GM12878 (cell line): ENCODE measurements around the gene SEPTIN1. TPM values are rescaled to one million over a fixed set of nuclear protein-coding genes. Genes with fewer than 3 reads are reported as not detected.

Experiments
- ATAC-seq: fragments of 200-7000 bp; cut with Tn5 transposase; 3 replicates; pipeline ENCODE4 v1.9.1; 2020; ENCODE audit warnings: mild to moderate bottlenecking, moderate library complexity
- BruUV-seq: library from RNA; stranded (reverse); fragments of 400-500 nt; replicated peaks from 2 replicates; lab custom pipeline; 2021; lab: Mats Ljungman, UMichigan
- CTCF ChIA-PET: fragments of 300-600 bp; sonication (Branson Sonifier 250); formaldehyde crosslinking; extraction: SDS; loops from one replicate; lab custom pipeline; 2021; ENCODE audit warnings: inconsistent platforms; lab: Yijun Ruan, JAX
- POLR2A ChIA-PET: fragments of 350-600 bp; formaldehyde crosslinking; extraction: SDS; loops from one replicate; lab custom pipeline; 2021; ENCODE audit warnings: inconsistent platforms; lab: Charles Lee
- RAD21 ChIA-PET: fragments of 300-600 bp; sonication (Branson Sonifier 250); formaldehyde crosslinking; loops from one replicate; lab custom pipeline; 2023; ENCODE audit warnings: antibody characterized with exemption; ENCODE audit not compliant: unreplicated experiment; lab: Charles Lee
- SMC1A ChIA-PET: fragments of 300-600 bp; sonication (Branson Sonifier 250); formaldehyde crosslinking; loops from one replicate; lab custom pipeline; 2023; ENCODE audit not compliant: unreplicated experiment, uncharacterized antibody; lab: Charles Lee
- DNase-seq: peaks from one replicate; pipeline ENCODE4 v3.0.0-alpha.2; 2011; ENCODE audit warnings: low read depth, low spot score
- FAIRE-seq: peaks from 3 replicates; lab custom pipeline; 2011; peaks lifted over from hg19 to GRCh38; lab: Jason Lieb, UNC
- H2AFZ ChIP-seq: 2 replicates; pipeline ENCODE4 v1.6.0; 2011; ENCODE audit warnings: low read depth, low read length, control low read depth; ENCODE audit not compliant: control insufficient read depth
- H3K27ac ChIP-seq: 2 replicates; pipeline ENCODE4 v1.5.1; 2011; ENCODE audit warnings: control low read depth; ENCODE audit not compliant: control insufficient read depth, insufficient read depth
- H3K27me3 ChIP-seq, 2 experiments: replicated peaks in 1 of 2; 2 replicates each; pipeline versions ENCODE4 v1.6.0 to v1.6.1; 2011; ENCODE audit warnings: low read length in 1 of 2; ENCODE audit not compliant: control insufficient read depth in 2 of 2, insufficient read depth in 2 of 2
- H3K36me3 ChIP-seq, 2 experiments: 2 replicates each; pipeline ENCODE4 v1.5.1; 2011; ENCODE audit warnings: low read length in 1 of 2; ENCODE audit not compliant: control insufficient read depth in 2 of 2, insufficient read depth in 2 of 2
- H3K4me1 ChIP-seq: 2 replicates; pipeline ENCODE4 v1.6.1; 2011; ENCODE audit warnings: mild to moderate bottlenecking, low read length, moderate library complexity, mixed read lengths; ENCODE audit not compliant: control insufficient read depth, insufficient read depth
- H3K4me2 ChIP-seq: 2 replicates; pipeline ENCODE4 v1.6.0; 2011; ENCODE audit warnings: control low read depth; ENCODE audit not compliant: control insufficient read depth, insufficient read depth
- H3K4me3 ChIP-seq: fragments of 200-600 bp; sonication (generic); 2 replicates; pipeline ENCODE4 v1.5.1; 2016
- H3K79me2 ChIP-seq: 2 replicates; pipeline ENCODE4 v1.6.0; 2011; ENCODE audit warnings: low read length; ENCODE audit not compliant: control insufficient read depth, insufficient read depth
- H3K9ac ChIP-seq: 2 replicates; pipeline ENCODE4 v1.8.0; 2011; ENCODE audit warnings: low read length, control low read depth, mixed read lengths; ENCODE audit not compliant: control insufficient read depth, insufficient read depth
- H3K9me3 ChIP-seq: replicated peaks from 3 replicates; pipeline ENCODE4 v1.5.1; 2011; ENCODE audit warnings: mild to moderate bottlenecking, low read length; ENCODE audit not compliant: control insufficient read depth, insufficient read depth
- H4K20me1 ChIP-seq: 2 replicates; pipeline ENCODE4 v1.6.0; 2011; ENCODE audit not compliant: control insufficient read depth, insufficient read depth
- ATF2 ChIP-seq: IDR thresholded peaks from 2 replicates; pipeline ENCODE4 v1.6.1; 2012; ENCODE audit warnings: low read length, inconsistent platforms
- DPF2 ChIP-seq: fragments of 450-650 bp; IDR thresholded peaks from 2 replicates; pipeline ENCODE4 v1.6.1; 2017; ENCODE audit warnings: mild to moderate bottlenecking
- EGR1 ChIP-seq, 2 experiments: IDR thresholded peaks; 1 replicate in 1 of 2; 2 replicates in 1 of 2; pipeline ENCODE4 v1.6.1; 2011 to 2012; ENCODE audit warnings: low read depth in 2 of 2, low read length in 2 of 2, borderline replicate concordance in 1 of 2, mild to moderate bottlenecking in 1 of 2, moderate library complexity in 1 of 2
- EP300 ChIP-seq, 2 experiments: fragments of 150-350 bp in 1 of 2; IDR thresholded peaks; 2 replicates each; pipeline ENCODE4 v1.6.1; 2011 to 2012; ENCODE audit warnings: low read depth in 2 of 2, low read length in 2 of 2, borderline replicate concordance in 1 of 2, improper control_type of control experiment in 1 of 2, inconsistent platforms in 1 of 2; ENCODE audit not compliant: control insufficient read depth in 1 of 2
- HDGF ChIP-seq: fragments of 450-650 bp; IDR thresholded peaks from 2 replicates; pipeline ENCODE4 v1.6.1; 2016; ENCODE audit warnings: antibody characterized with exemption
- IKZF1 ChIP-seq: fragments of 450-650 bp; conservative IDR thresholded peaks from 2 replicates; pipeline ENCODE4 v1.6.1; 2017; ENCODE audit warnings: antibody characterized with exemption, mild to moderate bottlenecking
- IKZF2 ChIP-seq, 2 experiments: fragments of 450-650 bp; IDR thresholded peaks; 2 replicates each; pipeline ENCODE4 v1.6.1; 2017; ENCODE audit warnings: mild to moderate bottlenecking in 2 of 2, moderate library complexity in 2 of 2
- MTA3 ChIP-seq: IDR thresholded peaks from 2 replicates; pipeline ENCODE4 v1.6.1; 2012; ENCODE audit warnings: low read length, inconsistent platforms, borderline replicate concordance
- PAX5 ChIP-seq: IDR thresholded peaks from 2 replicates; pipeline ENCODE4 v1.6.1; 2011; ENCODE audit warnings: low read depth, low read length, borderline replicate concordance
- POU2F2 ChIP-seq: IDR thresholded peaks from 3 replicates; pipeline ENCODE4 v1.6.1; 2011; ENCODE audit warnings: low read depth, mild to moderate bottlenecking, low read length, borderline replicate concordance
- SPI1 ChIP-seq: IDR thresholded peaks from 2 replicates; pipeline ENCODE4 v1.6.1; 2011; ENCODE audit warnings: low read depth, mild to moderate bottlenecking, low read length, moderate library complexity, borderline replicate concordance; ENCODE audit not compliant: insufficient read depth
- WGBS: methylation state at CpG from one replicate; pipeline ENCODE4 v1.1.6; 2016; ENCODE audit warnings: low lambda C conversion rate; ENCODE audit not compliant: insufficient replicate concordance, insufficient coverage; ENCODE audit errors: missing lambda C conversion rate; 5-methylcytosine and 5-hydroxymethylcytosine counted together
- in situ Hi-C: fragments of 300-500 bp; cut with MboI; formaldehyde crosslinking; loops from 9 replicates; pipeline ENCODE4 v1.14.3; 2018; ENCODE audit warnings: mixed read lengths
- intact Hi-C: fragments of 100-400 bp; cut with micrococcal nuclease; formaldehyde crosslinking; loops from one replicate; pipeline ENCODE4 v1.14.2; 2022; ENCODE audit not compliant: unreplicated experiment
- polyA plus RNA-seq, 11 experiments: library from polyadenylated mRNA; depleted of rRNA in 4 of 11; unstranded in 6 of 11; stranded (reverse) in 5 of 11; fragments of >200 nt; fragmentation: Nextera tagmentation in 4 of 11; fragmentation: Illumina TruSeq in 1 of 11; extraction: Ambion mirVana in 4 of 11; extraction: Trizol in 1 of 11; gene quantifications; 1 replicate in 1 of 11; 2 replicates in 10 of 11; pipeline versions ENCODE4 v1.2.1 to v1.2.3, GENCODE V29; 2011 to 2016; ENCODE audit warnings: inconsistent platforms in 2 of 11, missing spikeins in 2 of 11, low read depth in 1 of 11
- total RNA-seq, 4 experiments: library from RNA; depleted of rRNA in 3 of 4; stranded (reverse); fragments of >200 nt in 3 of 4; fragmentation: Illumina TruSeq in 1 of 4; extraction: Trizol in 1 of 4; gene quantifications; 2 replicates each; pipeline versions ENCODE4 v1.2.1 to v1.2.3, GENCODE V29; 2013 to 2021
- TF ChIP-seq, protein P1 (sequence below): fragments of 450-650 bp; IDR thresholded peaks from 2 replicates; pipeline ENCODE4 v1.6.1; 2016; ENCODE audit warnings: mild to moderate bottlenecking

SEPTIN1 gene
- total and polyA plus RNA-seq, 10 of the 15 experiments (the other 5 are each of a cell fraction or from before 2014, with no cell fraction given), result 2.8 to 153 (median 94.1) TPM

- H3K36me3 ChIP-seq, result peaks cover 0 to 4% of the 10 kb centered on the region in 2 experiments; a peak in 2 of 4 replicates
- TF ChIP-seq IKZF2 (IDR thresholded peaks at IDR 0.05) (peak in 1 of 2 experiments; percentile 19; a peak in 1 of 4 replicates), DPF2 (no peak), HDGF (0 out of 2 replicates have a peak, but pooled peaks have one; percentile 49), EP300 (IDR thresholded peaks at IDR 0.05; ENCODE audit: borderline replicate concordance in 1 of 2, control insufficient read depth in 1 of 2, low read depth in 2 of 2, low read length in 2 of 2) (no peak), ATF2 (no peak), MTA3 (peak; percentile 46; the same call in 1 of the 2 replicates), EGR1 (IDR thresholded peaks at IDR 0.05; ENCODE audit: borderline replicate concordance in 1 of 2, low read depth in 2 of 2, low read length in 2 of 2) (peak in 1 of 2 experiments; percentile 93; a peak in 2 of 3 replicates), POU2F2 (0 out of 3 replicates have a peak, but pooled peaks have one; percentile 12), IKZF1 (peak; percentile 30; the same call in 1 of the 2 replicates), SPI1 (no peak), PAX5 (peak; percentile 72)
- TF ChIP-seq, protein P1, sequence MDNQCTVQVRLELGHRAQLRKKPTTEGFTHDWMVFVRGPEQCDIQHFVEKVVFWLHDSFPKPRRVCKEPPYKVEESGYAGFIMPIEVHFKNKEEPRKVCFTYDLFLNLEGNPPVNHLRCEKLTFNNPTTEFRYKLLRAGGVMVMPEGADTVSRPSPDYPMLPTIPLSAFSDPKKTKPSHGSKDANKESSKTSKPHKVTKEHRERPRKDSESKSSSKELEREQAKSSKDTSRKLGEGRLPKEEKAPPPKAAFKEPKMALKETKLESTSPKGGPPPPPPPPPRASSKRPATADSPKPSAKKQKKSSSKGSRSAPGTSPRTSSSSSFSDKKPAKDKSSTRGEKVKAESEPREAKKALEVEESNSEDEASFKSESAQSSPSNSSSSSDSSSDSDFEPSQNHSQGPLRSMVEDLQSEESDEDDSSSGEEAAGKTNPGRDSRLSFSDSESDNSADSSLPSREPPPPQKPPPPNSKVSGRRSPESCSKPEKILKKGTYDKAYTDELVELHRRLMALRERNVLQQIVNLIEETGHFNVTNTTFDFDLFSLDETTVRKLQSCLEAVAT, result peak; percentile 88
- TF ChIP-seq, all 136 proteins: peak for 8
- in situ Hi-C loops (no loop called here), intact Hi-C loops (no loop called here)
- Histone ChIP-seq H3K27me3 (no peaks in the 10 kb centered on the region), H3K4me2 (peak overlapping the region; percentile 92), H2AFZ (peak overlapping the region; percentile 76), H3K79me2 (peaks cover 23% of the 10 kb centered on the region), H3K4me1 (peaks cover 21% of the 10 kb centered on the region), H3K9me3 (no peaks in the 10 kb centered on the region), H3K27ac (peak overlapping the region; percentile 97), H3K4me3 (peak overlapping the region; percentile 80; the same call in 1 of the 2 replicates), H3K9ac (peak overlapping the region; percentile 85), H4K20me1 (no peaks in the 10 kb centered on the region)
- no peak; the same call in 1 of the 3 replicates for ATAC-seq
- BruUV-seq, result no TSS peak
- RAD21 ChIA-PET, result interaction anchor here (1.1 to 1.6 kb wide), 3 partner anchors 32 to 53 kb away, joined by 3 read pairs; partner anchors contain the start of gene DCTPP1
- POLR2A ChIA-PET, result interaction anchor here (0.7 to 1.5 kb wide), 4 partner anchors 8 to 286 kb away, joined by 3 to 4 read pairs (median 3); partner anchors contain the start of genes PRR14 and TBX6
- FAIRE-seq, result peak; percentile 61
- CTCF ChIA-PET, result interaction anchor here (0.8 to 1.6 kb wide), 3 partner anchors 19 to 221 kb away, joined by 3 read pairs; no protein-coding TSS in a partner anchor
- WGBS, result 46% methylated on average over 29 of the region's 29 CpGs
- DNase-seq, result no peak
- SMC1A ChIA-PET, result interaction anchor here (0.6 to 1.3 kb wide), 3 partner anchors 21 to 53 kb away, joined by 3 read pairs; partner anchors contain the start of gene DCTPP1
Measured at GRCh38 chr16:30377050-30377811, 5.1 kb downstream of the SEPTIN1 start.
